Osteoblast (primary cell): Measurements from ENCODE around the gene PSMD11. TPM values are rescaled to one million over a fixed set of nuclear protein-coding genes. Genes with fewer than 3 reads are reported as not detected.

Experiments
- DNase-seq: peaks from one replicate; pipeline ENCODE4 v3.0.0; 2011; ENCODE audit warnings: low spot score, mixed read lengths; ENCODE audit not compliant: insufficient read length; ENCODE audit errors: missing footprints
- H2AFZ ChIP-seq: 2 replicates; pipeline ENCODE4 v1.6.0; 2011; ENCODE audit warnings: mild to moderate bottlenecking, low read length
- H3K27ac ChIP-seq: 2 replicates; pipeline ENCODE4 v1.5.1; 2011; ENCODE audit warnings: mild to moderate bottlenecking, low read depth, low read length, moderate library complexity
- H3K27me3 ChIP-seq: 2 replicates; pipeline ENCODE4 v1.6.0; 2012; ENCODE audit warnings: mild to moderate bottlenecking, control low read depth, inconsistent platforms, low read length, moderate library complexity; ENCODE audit not compliant: insufficient read depth
- H3K36me3 ChIP-seq: 2 replicates; pipeline ENCODE4 v1.5.1; 2011; ENCODE audit warnings: mild to moderate bottlenecking, low read length, control low read depth, moderate library complexity; ENCODE audit not compliant: insufficient read depth
- H3K4me1 ChIP-seq: 2 replicates; pipeline ENCODE4 v1.5.1; 2011; ENCODE audit warnings: mild to moderate bottlenecking, low read length, control low read depth, moderate library complexity; ENCODE audit not compliant: insufficient read depth
- H3K4me2 ChIP-seq: 2 replicates; pipeline ENCODE4 v1.6.0; 2011; ENCODE audit warnings: mild to moderate bottlenecking, low read length; ENCODE audit not compliant: insufficient read depth
- H3K4me3 ChIP-seq: fragments of 200-600 bp; sonication (generic); 3 replicates; pipeline ENCODE4 v1.5.1; 2012; ENCODE audit warnings: mild to moderate bottlenecking, low read length, inconsistent platforms; ENCODE audit not compliant: insufficient read depth
- H3K79me2 ChIP-seq: 2 replicates; pipeline ENCODE4 v1.6.0; 2012; ENCODE audit warnings: mild to moderate bottlenecking, low read length, control low read depth, inconsistent platforms; ENCODE audit not compliant: insufficient read depth
- H3K9me3 ChIP-seq: 2 replicates; pipeline ENCODE4 v1.5.1; 2011; ENCODE audit warnings: low read depth, low read length, control low read depth
- H4K20me1 ChIP-seq: 2 replicates; pipeline ENCODE4 v1.6.0; 2012; ENCODE audit warnings: mild to moderate bottlenecking, low read length, control low read depth; ENCODE audit not compliant: insufficient read depth
- CTCF ChIP-seq: IDR thresholded peaks from 2 replicates; pipeline ENCODE4 v1.5.1; 2011; ENCODE audit warnings: mild to moderate bottlenecking, low read depth, low read length, moderate library complexity; ENCODE audit errors: extremely low read depth
- total RNA-seq: library from RNA; depleted of rRNA; stranded (reverse); fragments of >200 nt; gene quantifications from 2 replicates; pipeline ENCODE4 v1.2.3, GENCODE V29; 2012

Gene PSMD11
- total RNA-seq, 1 donor: 61.2 TPM

- no peak overlapping the region for H3K27ac ChIP-seq
- no peaks in the 10 kb centered on the region for H3K79me2 ChIP-seq
- no peaks in the 10 kb centered on the region for H3K9me3 ChIP-seq
- DNase-seq: no peak
- no peak overlapping the region for H3K4me3 ChIP-seq
- peaks cover 83% of the 10 kb centered on the region for H3K36me3 ChIP-seq
- TF ChIP-seq CTCF: no peak
- no peak overlapping the region for H3K4me2 ChIP-seq
- H3K27me3 ChIP-seq: no peaks in the 10 kb centered on the region
- no peak overlapping the region for H2AFZ ChIP-seq
- no peaks in the 10 kb centered on the region for H3K4me1 ChIP-seq
- H4K20me1 ChIP-seq: peaks cover 3% of the 10 kb centered on the region
These were observed 32.9 kb downstream of the PSMD11 start for GRCh38 chr17:32477220-32477619.

- peaks cover 81% of the 10 kb centered on the region for H3K36me3 ChIP-seq
- no peak overlapping the region for H3K4me2 ChIP-seq
- no peaks in the 10 kb centered on the region for H3K27me3 ChIP-seq
These were observed 34.8 kb downstream of the PSMD11 start for GRCh38 chr17:32479074-32479617.

GRCh38 chr17:32481193-32481592 is 36.9 kb downstream of the PSMD11 start:
- Histone ChIP-seq H2AFZ (no peak overlapping the region), H3K4me2 (no peak overlapping the region), H3K79me2 (no peaks in the 10 kb centered on the region), H3K4me3 (no peak overlapping the region), H4K20me1 (peaks cover 8% of the 10 kb centered on the region), H3K9me3 (no peaks in the 10 kb centered on the region), H3K27ac (no peak overlapping the region), H3K27me3 (no peaks in the 10 kb centered on the region), H3K36me3 (peaks cover 66% of the 10 kb centered on the region), H3K4me1 (peaks cover 12% of the 10 kb centered on the region)
- no peak for TF ChIP-seq CTCF
- DNase-seq: no peak

More at GRCh38 chr17:32479074-32479617, 34.8 kb downstream of the PSMD11 start:
- peak; percentile 64 for DNase-seq
- Histone ChIP-seq H3K4me1 (peaks cover 6% of the 10 kb centered on the region), H2AFZ (no peak overlapping the region), H3K27ac (no peak overlapping the region), H3K4me3 (no peak overlapping the region), H4K20me1 (peaks cover 8% of the 10 kb centered on the region), H3K9me3 (no peaks in the 10 kb centered on the region), H3K79me2 (no peaks in the 10 kb centered on the region)
- no peak for TF ChIP-seq CTCF

- H2AFZ ChIP-seq: no peak overlapping the region
- peaks cover 50% of the 10 kb centered on the region for H3K36me3 ChIP-seq
- no peak overlapping the region for H3K4me3 ChIP-seq
- H3K4me1 ChIP-seq: peaks cover 15% of the 10 kb centered on the region
- no peak overlapping the region for H3K27ac ChIP-seq
- no peaks in the 10 kb centered on the region for H3K79me2 ChIP-seq
- peak; percentile 54 for DNase-seq
- no peaks in the 10 kb centered on the region for H3K27me3 ChIP-seq
- TF ChIP-seq CTCF: no peak
- H3K4me2 ChIP-seq: no peak overlapping the region
- H3K9me3 ChIP-seq: no peaks in the 10 kb centered on the region
- H4K20me1 ChIP-seq: peaks cover 6% of the 10 kb centered on the region
These were observed 38.4 kb downstream of the PSMD11 start for GRCh38 chr17:32482568-32483320.
